Endothelial cell of umbilical vein (primary cell): ENCODE results near the gene DIP2A. TPM values are rescaled to one million over a fixed set of nuclear protein-coding genes. Genes with fewer than 3 reads are reported as not detected.

Experiments used
- BruUV-seq: library from RNA; stranded (reverse); fragments of 400-500 nt; replicated peaks from 2 replicates; lab custom pipeline; 2021; lab: Mats Ljungman, UMichigan
- CTCF ChIA-PET: fragments of 300-600, 350-600 bp; sonication (Branson Sonifier 250); formaldehyde crosslinking; loops from one replicate; lab custom pipeline; 2021; ENCODE audit warnings: antibody characterized with exemption, inconsistent platforms; lab: Charles Lee
- POLR2A ChIA-PET: fragments of 300-600, 350-600 bp; sonication (Branson Sonifier 250); formaldehyde crosslinking; loops from one replicate; lab custom pipeline; 2021; ENCODE audit warnings: antibody characterized with exemption, inconsistent platforms; lab: Charles Lee
- DNase-seq: peaks from one replicate; pipeline ENCODE4 v3.0.0-alpha.2; 2011; ENCODE audit warnings: low read depth, low spot score
- FAIRE-seq: peaks from 2 replicates; lab custom pipeline; 2011; peaks lifted over from hg19 to GRCh38; lab: Jason Lieb, UNC
- H2AFZ ChIP-seq: 2 replicates; pipeline ENCODE4 v1.6.0; 2012; ENCODE audit warnings: low read depth, low read length, control low read depth, inconsistent platforms
- H3K27ac ChIP-seq: 2 replicates; pipeline ENCODE4 v1.5.1; 2011; ENCODE audit warnings: low read depth, mild to moderate bottlenecking, control low read depth, low read length, moderate library complexity; ENCODE audit not compliant: insufficient read depth
- H3K27me3 ChIP-seq, 2 experiments: 2 replicates each; pipeline versions ENCODE4 v1.6.0 to v1.6.1; 2011; ENCODE audit warnings: low read length in 2 of 2, mixed read lengths in 1 of 2; ENCODE audit not compliant: control insufficient read depth in 2 of 2, insufficient read depth in 2 of 2
- H3K36me3 ChIP-seq, 2 experiments: 2 replicates in 1 of 2; 3 replicates in 1 of 2; pipeline ENCODE4 v1.5.1; 2011; ENCODE audit warnings: low read length in 2 of 2, mild to moderate bottlenecking in 1 of 2, moderate library complexity in 1 of 2; ENCODE audit not compliant: control insufficient read depth in 2 of 2, insufficient read depth in 2 of 2; ENCODE audit errors: extremely low read depth in 1 of 2
- H3K4me1 ChIP-seq: 3 replicates; pipeline ENCODE4 v1.5.1; 2011; ENCODE audit warnings: mild to moderate bottlenecking, low read length; ENCODE audit not compliant: control insufficient read depth, insufficient read depth; ENCODE audit errors: extremely low read depth
- H3K4me2 ChIP-seq: 2 replicates; pipeline ENCODE4 v1.6.1; 2011; ENCODE audit warnings: low read length, control low read depth, mixed read lengths; ENCODE audit not compliant: insufficient read depth
- H3K4me3 ChIP-seq, 3 experiments: fragments of 200-600 bp in 1 of 3; sonication (generic), shearing (Covaris generic) in 1 of 3; replicated peaks in 1 of 3; 2 replicates each; pipeline ENCODE4 v1.5.1; 2011 to 2016; ENCODE audit warnings: control low read depth in 3 of 3, low read length in 3 of 3, mild to moderate bottlenecking in 2 of 3, inconsistent platforms in 1 of 3, low read depth in 1 of 3, moderate library complexity in 1 of 3; ENCODE audit not compliant: insufficient read depth in 1 of 3
- H3K79me2 ChIP-seq: 2 replicates; pipeline ENCODE4 v1.6.0; 2012; ENCODE audit warnings: low read length, inconsistent platforms; ENCODE audit not compliant: control insufficient read depth, insufficient read depth
- H3K9ac ChIP-seq: replicated peaks from 2 replicates; pipeline ENCODE3; 2011; ENCODE audit warnings: low read length, control low read depth; ENCODE audit not compliant: insufficient read depth; ENCODE audit errors: extremely low read depth
- H3K9me1 ChIP-seq: replicated peaks from 3 replicates; pipeline ENCODE4 v1.6.0; 2011; ENCODE audit warnings: mild to moderate bottlenecking, low read length; ENCODE audit not compliant: control insufficient read depth, insufficient read depth; ENCODE audit errors: extremely low read depth
- H3K9me3 ChIP-seq: replicated peaks from 2 replicates; pipeline ENCODE4 v1.5.1; 2012; ENCODE audit warnings: low read length, inconsistent platforms; ENCODE audit not compliant: control insufficient read depth, insufficient read depth
- H4K20me1 ChIP-seq: replicated peaks from 2 replicates; pipeline ENCODE3; 2011; ENCODE audit warnings: mild to moderate bottlenecking, low read length; ENCODE audit not compliant: control insufficient read depth, insufficient read depth; ENCODE audit errors: extremely low read depth
- EZH2 ChIP-seq: IDR thresholded peaks from 2 replicates; pipeline ENCODE4 v1.6.1; 2012; ENCODE audit warnings: borderline replicate concordance, low read depth, mild to moderate bottlenecking, moderate library complexity, low read length, inconsistent platforms; ENCODE audit not compliant: severe bottlenecking
- FOS ChIP-seq: IDR thresholded peaks from 2 replicates; pipeline ENCODE4 v1.6.1; 2011; ENCODE audit warnings: mild to moderate bottlenecking, low read length, moderate library complexity, borderline replicate concordance; ENCODE audit not compliant: insufficient read depth
- GATA2 ChIP-seq: IDR thresholded peaks from 2 replicates; pipeline ENCODE4 v1.7.0; 2011; ENCODE audit warnings: low read depth, mild to moderate bottlenecking, moderate library complexity, mixed read lengths, low read length; ENCODE audit not compliant: insufficient read length, insufficient read depth
- JUN ChIP-seq: IDR thresholded peaks from 2 replicates; pipeline ENCODE4 v1.6.1; 2011; ENCODE audit warnings: borderline replicate concordance, low read depth; ENCODE audit not compliant: insufficient read length, insufficient read depth
- MYC ChIP-seq: IDR thresholded peaks from one replicate; pipeline ENCODE4 v1.6.1; 2011; ENCODE audit warnings: mild to moderate bottlenecking, low read depth, low read length
- POLR2A ChIP-seq: IDR thresholded peaks from 2 replicates; pipeline ENCODE4 v1.6.1; 2012; ENCODE audit warnings: low read depth, mild to moderate bottlenecking, control low read depth, low read length
- POLR2AphosphoS5 ChIP-seq: IDR thresholded peaks from 2 replicates; pipeline ENCODE4 v1.6.1; 2012; ENCODE audit warnings: low read depth, mild to moderate bottlenecking, control low read depth, low read length, moderate library complexity; ENCODE audit not compliant: insufficient read depth
- dilution Hi-C: fragments of 300-500 bp; cut with MboI; formaldehyde crosslinking; loops from one replicate; pipeline ENCODE4 v1.15.0; 2019; ENCODE audit warnings: low sequenced_read_pairs; ENCODE audit not compliant: extremely low pct_ligation_motif_present
- intact Hi-C: fragments of 100-400 bp; cut with micrococcal nuclease; formaldehyde crosslinking; loops from one replicate; pipeline ENCODE4 v1.10.0; 2022
- polyA plus RNA-seq, 4 experiments: library from polyadenylated mRNA; depleted of rRNA in 3 of 4; stranded (reverse) in 3 of 4; unstranded in 1 of 4; fragments of >200 nt; gene quantifications; 2 replicates each; pipeline versions ENCODE4 v1.2.1 to v1.2.3, GENCODE V29; 2011 to 2012; ENCODE audit warnings: missing spikeins in 1 of 4
- total RNA-seq: library from RNA; stranded (reverse); gene quantifications from 2 replicates; pipeline ENCODE4 v1.2.3, GENCODE V29; 2021
- TF ChIP-seq, protein P1 (sequence below), 2 donors: IDR thresholded peaks; 1 replicate in 1 of 2; 2 replicates in 1 of 2; pipeline ENCODE4 v1.5.1; 2011; ENCODE audit warnings: low read length in 2 of 2, mild to moderate bottlenecking in 2 of 2, moderate library complexity in 2 of 2, control low read depth in 1 of 2, inconsistent platforms in 1 of 2, low read depth in 1 of 2; ENCODE audit not compliant: insufficient read depth in 1 of 2; ENCODE audit errors: extremely low read depth in 1 of 2
- TF ChIP-seq, protein P2 (sequence below): IDR thresholded peaks from 2 replicates; pipeline ENCODE4 v1.6.1; 2011; ENCODE audit not compliant: insufficient read depth, insufficient read length

The DIP2A gene
- total and polyA plus RNA-seq, 2 donors (not counting 3 experiments of a cell fraction or from before 2014, with no cell fraction given), result 34.5 to 62.1 TPM

DNA sequence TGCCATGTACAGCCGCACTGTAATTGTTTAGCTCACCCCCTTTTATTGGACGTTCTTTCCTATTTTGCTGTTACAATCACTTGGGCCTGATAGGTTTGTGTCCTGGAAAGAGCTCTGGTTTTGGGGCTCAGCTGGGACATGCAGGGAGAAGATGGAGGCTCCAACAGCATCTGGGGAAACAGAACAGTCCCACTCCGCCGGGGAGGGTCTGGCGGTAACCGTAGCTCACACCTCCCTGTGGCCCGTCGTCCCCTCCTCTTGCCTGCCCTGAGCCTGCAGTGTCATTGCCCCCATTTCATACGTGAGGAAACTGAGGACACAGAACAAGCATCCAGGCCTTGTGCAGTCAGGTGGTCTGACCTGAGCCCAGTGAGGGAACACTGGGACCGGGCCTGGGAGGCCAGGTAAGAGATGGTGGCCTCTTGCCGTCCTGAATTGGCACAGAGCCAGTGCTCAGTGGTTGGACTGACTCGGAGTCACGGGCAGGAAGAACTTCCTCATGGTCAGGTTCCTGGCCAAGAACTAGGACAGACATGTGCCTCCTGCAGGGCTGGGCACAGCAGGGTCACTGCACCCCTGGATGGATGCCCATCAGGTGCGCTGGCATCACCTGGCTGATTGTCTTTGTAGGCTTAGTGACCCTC, 104.4 kb downstream of the DIP2A start:
- FAIRE-seq (no peak), DNase-seq (no peak)
- Histone ChIP-seq H3K9ac (no peak overlapping the region), H4K20me1 (no peaks in the 10 kb centered on the region), H3K4me2 (no peak overlapping the region), H3K36me3 (peaks cover 8 to 66% of the 10 kb centered on the region in 2 experiments), H3K4me1 (peaks cover 7% of the 10 kb centered on the region), H3K9me3 (no peaks in the 10 kb centered on the region), H3K4me3 (no peak overlapping the region), H3K9me1 (no peaks in the 10 kb centered on the region), H3K27ac (no peak overlapping the region), H3K27me3 (no peaks in the 10 kb centered on the region), H2AFZ (no peak overlapping the region), H3K79me2 (no peaks in the 10 kb centered on the region)
- CTCF ChIA-PET, result no interaction called here
- POLR2A ChIA-PET, result no interaction called here
- BruUV-seq, result no TSS peak
- intact Hi-C loops (no loop called here), dilution Hi-C loops (no loop called here)
- TF ChIP-seq MYC (no peak), POLR2A (no peak), JUN (no peak), POLR2AphosphoS5 (no peak), FOS (no peak), EZH2 (no peak), GATA2 (no peak)
- TF ChIP-seq, protein P1, sequence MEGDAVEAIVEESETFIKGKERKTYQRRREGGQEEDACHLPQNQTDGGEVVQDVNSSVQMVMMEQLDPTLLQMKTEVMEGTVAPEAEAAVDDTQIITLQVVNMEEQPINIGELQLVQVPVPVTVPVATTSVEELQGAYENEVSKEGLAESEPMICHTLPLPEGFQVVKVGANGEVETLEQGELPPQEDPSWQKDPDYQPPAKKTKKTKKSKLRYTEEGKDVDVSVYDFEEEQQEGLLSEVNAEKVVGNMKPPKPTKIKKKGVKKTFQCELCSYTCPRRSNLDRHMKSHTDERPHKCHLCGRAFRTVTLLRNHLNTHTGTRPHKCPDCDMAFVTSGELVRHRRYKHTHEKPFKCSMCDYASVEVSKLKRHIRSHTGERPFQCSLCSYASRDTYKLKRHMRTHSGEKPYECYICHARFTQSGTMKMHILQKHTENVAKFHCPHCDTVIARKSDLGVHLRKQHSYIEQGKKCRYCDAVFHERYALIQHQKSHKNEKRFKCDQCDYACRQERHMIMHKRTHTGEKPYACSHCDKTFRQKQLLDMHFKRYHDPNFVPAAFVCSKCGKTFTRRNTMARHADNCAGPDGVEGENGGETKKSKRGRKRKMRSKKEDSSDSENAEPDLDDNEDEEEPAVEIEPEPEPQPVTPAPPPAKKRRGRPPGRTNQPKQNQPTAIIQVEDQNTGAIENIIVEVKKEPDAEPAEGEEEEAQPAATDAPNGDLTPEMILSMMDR (IDR thresholded peaks at IDR 0.05; ENCODE audit: extremely low read depth in 1 of 2, insufficient read depth in 1 of 2, low read depth in 1 of 2, low read length in 2 of 2), result no peak
- TF ChIP-seq, protein P2, sequence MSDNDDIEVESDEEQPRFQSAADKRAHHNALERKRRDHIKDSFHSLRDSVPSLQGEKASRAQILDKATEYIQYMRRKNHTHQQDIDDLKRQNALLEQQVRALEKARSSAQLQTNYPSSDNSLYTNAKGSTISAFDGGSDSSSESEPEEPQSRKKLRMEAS, result no peak
